ENCODE results near the gene COPS7A. TPM values are rescaled to one million over a fixed set of nuclear protein-coding genes. Genes with fewer than 3 reads are reported as not detected.
A peak's percentile ranks its signal among the peaks of the same experiment; 100 is the strongest.

Gene COPS7A
- total and polyA plus RNA-seq, 2 donors (not counting 1 experiment from before 2014, with no cell fraction given), result 28.3 to 46.0 TPM

- H3K4me3 Mint-ChIP-seq, result no peak overlapping the region
- no peak overlapping the region for H3K27ac Mint-ChIP-seq
- intact Hi-C loops (cut with micrococcal nuclease), result loop anchor here (2.0 kb wide), 1 partner anchor 29 kb away; the partner anchor contains the start of gene COPS7A
- no peak overlapping the region for H2AFZ ChIP-seq (ENCODE audit: insufficient read depth, low read depth, low read length, poor library complexity, severe bottlenecking)
- 66% methylated on average over 9 of the region's 11 CpGs for WGBS (ENCODE audit: insufficient coverage)
- peaks cover 41 to 50% of the 10 kb centered on the region in 2 donors for H3K4me1 ChIP-seq (ENCODE audit: control insufficient read depth in 2 of 2, insufficient read depth in 2 of 2, low read length in 2 of 2)
- ATAC-seq (ENCODE audit: low read depth), result no peak
- no peak overlapping the region for H3K4me3 ChIP-seq (ENCODE audit: control extremely low read depth in 1 of 5, extremely low read depth in 1 of 5, insufficient read depth in 1 of 5, low read depth in 2 of 5, low read length in 4 of 5)
- POLR2A ChIA-PET, result interaction anchor here (0.6 to 2.6 kb wide), 2 partner anchors 28 to 71 kb away, joined by 3 to 13 read pairs; partner anchors contain the start of gene COPS7A
- H3K9me3 Mint-ChIP-seq (ENCODE audit: insufficient read depth), result no peaks in the 10 kb centered on the region
- peak overlapping the region; percentile 69 for H3K4me2 ChIP-seq (replicated peaks; ENCODE audit: low read depth, low read length, poor library complexity, severe bottlenecking)
- H3K36me3 ChIP-seq (replicated peaks in 1 of 2; ENCODE audit: control extremely low read depth in 1 of 2, control insufficient read depth in 1 of 2, extremely low read depth in 1 of 2, insufficient read depth in 2 of 2, low read length in 1 of 2), result peaks cover 0 to 4% of the 10 kb centered on the region in 2 experiments
- H3K9me3 ChIP-seq (ENCODE audit: control extremely low read depth in 1 of 3, control insufficient read depth in 2 of 3, insufficient read depth in 1 of 3, low read length in 2 of 3), result peaks cover 0 to 3% (median 0%) of the 10 kb centered on the region in 3 donors
- H3K9ac ChIP-seq (ENCODE audit: low read length), result no peak overlapping the region
- CTCF ChIA-PET, result interaction anchor here (1.3 to 1.7 kb wide), 3 partner anchors 11 to 58 kb away, joined by 3 to 6 read pairs (median 4); no protein-coding TSS in a partner anchor
- peak; percentile 34 for DNase-seq
- no peak overlapping the region for H3K27ac ChIP-seq (ENCODE audit: low read length in 2 of 2)
- H4K20me1 ChIP-seq (ENCODE audit: control insufficient read depth, insufficient read depth, low read length, poor library complexity, severe bottlenecking), result no peaks in the 10 kb centered on the region
- peaks cover 0 to 5% (median 0%) of the 10 kb centered on the region in 4 experiments for H3K27me3 ChIP-seq (replicated peaks in 1 of 4; ENCODE audit: control extremely low read depth in 1 of 4, control insufficient read depth in 3 of 4, insufficient read depth in 4 of 4, low read length in 3 of 4)
- peaks cover 13% of the 10 kb centered on the region for H3K79me2 ChIP-seq (ENCODE audit: control insufficient read depth, insufficient read depth, low read length)
- H3K4me1 Mint-ChIP-seq, result peaks cover 52% of the 10 kb centered on the region
- no peaks in the 10 kb centered on the region for H3K27me3 Mint-ChIP-seq
- no peak for TF ChIP-seq EZH2 (IDR thresholded peaks at IDR 0.05; ENCODE audit: borderline replicate concordance, insufficient read depth, low read depth, low read length, poor library complexity, severe bottlenecking)
- TF ChIP-seq CTCF (IDR thresholded peaks at IDR 0.05), result no peak
Observed at GRCh38 chr12:6695313-6696045, 28.4 kb upstream of the COPS7A start.

Data from B cell (primary cell).